Endothelial cell of hepatic sinusoid (primary cell): Measurements from ENCODE around the gene STRA6.

Experiments
- in situ Hi-C: cut with HindIII; loops from 2 replicates; pipeline ENCODE4 v1.10.0; 2017; ENCODE audit warnings: low sequenced_read_pairs

The STRA6 gene

DNA sequence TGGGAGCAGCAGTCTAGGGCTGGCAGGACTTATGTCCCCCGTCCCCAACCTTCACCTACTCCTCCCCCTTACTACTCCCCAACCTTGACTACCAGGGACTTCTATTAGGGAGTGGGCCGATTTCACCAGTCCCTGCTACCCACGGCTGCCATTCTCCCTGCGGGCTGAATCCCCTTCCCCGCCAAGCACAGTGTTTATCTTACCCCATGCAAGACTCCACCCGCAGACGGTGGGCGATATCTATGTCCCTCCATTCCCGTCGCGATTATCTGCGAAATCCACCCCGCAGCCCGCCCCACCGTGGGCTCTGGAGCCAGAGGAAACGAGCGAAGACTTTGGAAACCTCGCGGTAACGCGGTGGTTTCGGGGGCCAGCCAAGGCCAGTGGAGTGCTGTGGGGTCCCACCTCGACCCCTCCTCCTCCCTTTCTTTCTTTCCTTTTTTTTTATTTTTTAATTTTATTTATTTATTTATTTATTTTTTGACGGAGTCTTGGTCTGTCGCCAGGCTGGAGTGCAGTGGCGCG lies 67.5 kb downstream of the STRA6 start:
- in situ Hi-C loops = no loop called here

DNA sequence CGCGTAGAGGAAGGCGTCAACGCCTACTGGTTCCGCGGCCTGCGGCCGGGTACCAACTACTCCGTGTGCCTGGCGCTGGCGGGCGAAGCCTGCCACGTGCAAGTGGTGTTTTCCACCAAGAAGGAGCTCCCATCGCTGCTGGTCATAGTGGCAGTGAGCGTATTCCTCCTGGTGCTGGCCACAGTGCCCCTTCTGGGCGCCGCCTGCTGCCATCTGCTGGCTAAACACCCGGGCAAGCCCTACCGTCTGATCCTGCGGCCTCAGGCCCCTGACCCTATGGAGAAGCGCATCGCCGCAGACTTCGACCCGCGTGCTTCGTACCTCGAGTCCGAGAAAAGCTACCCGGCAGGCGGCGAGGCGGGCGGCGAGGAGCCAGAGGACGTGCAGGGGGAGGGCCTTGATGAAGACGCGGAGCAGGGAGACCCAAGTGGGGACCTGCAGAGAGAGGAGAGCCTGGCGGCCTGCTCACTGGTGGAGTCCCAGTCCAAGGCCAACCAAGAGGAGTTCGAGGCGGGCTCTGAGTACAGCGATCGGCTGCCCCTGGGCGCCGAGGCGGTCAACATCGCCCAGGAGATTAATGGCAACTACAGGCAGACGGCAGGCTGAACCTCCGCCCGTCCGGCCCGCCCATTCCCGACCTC lies 68.1 kb downstream of the STRA6 start:
- in situ Hi-C loops = no loop called here

DNA sequence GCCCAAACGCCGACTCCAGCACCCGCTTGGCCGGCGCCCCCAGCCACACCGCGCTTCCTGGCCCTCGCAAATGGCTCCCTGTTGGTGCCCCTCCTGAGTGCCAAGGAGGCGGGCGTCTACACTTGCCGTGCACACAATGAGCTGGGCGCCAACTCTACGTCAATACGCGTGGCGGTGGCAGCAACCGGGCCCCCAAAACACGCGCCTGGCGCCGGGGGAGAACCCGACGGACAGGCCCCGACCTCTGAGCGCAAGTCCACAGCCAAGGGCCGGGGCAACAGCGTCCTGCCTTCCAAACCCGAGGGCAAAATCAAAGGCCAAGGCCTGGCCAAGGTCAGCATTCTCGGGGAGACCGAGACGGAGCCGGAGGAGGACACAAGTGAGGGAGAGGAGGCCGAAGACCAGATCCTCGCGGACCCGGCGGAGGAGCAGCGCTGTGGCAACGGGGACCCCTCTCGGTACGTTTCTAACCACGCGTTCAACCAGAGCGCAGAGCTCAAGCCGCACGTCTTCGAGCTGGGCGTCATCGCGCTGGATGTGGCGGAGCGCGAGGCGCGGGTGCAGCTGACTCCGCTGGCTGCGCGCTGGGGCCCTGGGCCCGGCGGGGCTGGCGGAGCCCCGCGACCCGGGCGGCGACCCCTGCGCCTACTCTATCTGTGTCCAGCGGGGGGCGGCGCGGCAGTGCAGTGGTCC lies 68.7 kb downstream of the STRA6 start:
- in situ Hi-C loops = no loop called here

DNA sequence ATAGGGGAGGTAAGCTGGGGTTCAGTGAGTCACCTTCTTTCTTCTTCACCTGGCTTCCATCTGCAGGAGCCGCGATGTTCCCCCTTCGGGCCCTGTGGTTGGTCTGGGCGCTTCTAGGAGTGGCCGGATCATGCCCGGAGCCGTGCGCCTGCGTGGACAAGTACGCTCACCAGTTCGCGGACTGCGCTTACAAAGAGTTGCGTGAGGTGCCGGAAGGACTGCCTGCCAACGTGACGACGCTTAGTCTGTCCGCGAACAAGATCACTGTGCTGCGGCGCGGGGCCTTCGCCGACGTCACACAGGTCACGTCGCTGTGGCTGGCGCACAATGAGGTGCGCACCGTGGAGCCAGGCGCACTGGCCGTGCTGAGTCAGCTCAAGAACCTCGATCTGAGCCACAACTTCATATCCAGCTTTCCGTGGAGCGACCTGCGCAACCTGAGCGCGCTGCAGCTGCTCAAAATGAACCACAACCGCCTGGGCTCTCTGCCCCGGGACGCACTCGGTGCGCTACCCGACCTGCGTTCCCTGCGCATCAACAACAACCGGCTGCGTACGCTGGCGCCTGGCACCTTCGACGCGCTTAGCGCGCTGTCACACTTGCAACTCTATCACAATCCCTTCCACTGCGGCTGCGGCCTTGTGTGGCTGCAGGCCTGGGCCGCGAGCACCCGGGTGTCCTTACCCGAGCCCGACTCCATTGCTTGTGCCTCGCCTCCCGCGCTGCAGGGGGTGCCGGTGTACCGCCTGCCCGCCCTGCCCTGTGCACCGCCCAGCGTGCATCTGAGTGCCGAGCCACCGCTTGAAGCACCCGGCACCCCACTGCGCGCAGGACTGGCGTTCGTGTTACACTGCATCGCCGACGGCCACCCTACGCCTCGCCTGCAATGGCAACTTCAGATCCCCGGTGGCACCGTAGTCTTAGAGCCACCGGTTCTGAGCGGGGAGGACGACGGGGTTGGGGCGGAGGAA lies 69.6 kb downstream of the STRA6 start:
- in situ Hi-C loops = no loop called here

DNA sequence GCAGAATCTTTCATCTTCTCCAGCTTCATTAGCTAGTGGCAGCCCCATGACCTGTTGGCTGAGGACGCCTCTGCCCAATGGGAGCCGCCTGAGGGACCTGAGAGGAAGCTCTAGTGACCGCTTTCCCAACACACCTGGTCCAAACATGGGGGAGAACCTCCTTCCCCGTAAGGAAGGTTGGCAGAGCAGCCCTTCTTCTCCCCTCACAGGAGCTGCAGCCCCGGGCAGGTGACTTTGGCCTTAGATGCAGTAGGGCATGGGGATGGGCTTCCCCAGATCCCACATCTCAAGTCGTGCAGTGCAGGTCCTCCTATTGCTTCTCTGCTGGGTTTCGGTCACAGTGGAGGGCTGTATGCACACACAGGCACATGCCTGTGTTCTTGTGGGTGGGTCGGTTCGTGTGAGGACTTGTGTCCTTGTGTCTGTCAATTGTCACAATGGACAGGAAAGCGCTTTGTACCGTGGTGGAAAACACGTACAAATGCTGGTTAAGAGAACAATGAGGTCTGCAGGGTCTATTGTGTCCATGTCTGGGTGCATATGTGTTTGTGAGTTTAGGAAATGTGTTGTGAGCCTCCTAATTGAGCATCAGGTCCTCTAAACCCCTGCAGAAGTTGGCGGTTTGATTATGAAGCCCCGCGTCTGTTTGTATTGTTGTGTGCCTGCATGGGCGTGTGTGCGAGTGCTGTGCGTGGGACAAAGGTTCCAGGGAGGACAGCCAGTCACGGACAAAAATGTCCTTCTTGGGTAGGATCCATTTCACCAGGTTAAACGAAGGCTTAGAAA lies 70.8 kb downstream of the STRA6 start:
- in situ Hi-C loops = no loop called here

DNA sequence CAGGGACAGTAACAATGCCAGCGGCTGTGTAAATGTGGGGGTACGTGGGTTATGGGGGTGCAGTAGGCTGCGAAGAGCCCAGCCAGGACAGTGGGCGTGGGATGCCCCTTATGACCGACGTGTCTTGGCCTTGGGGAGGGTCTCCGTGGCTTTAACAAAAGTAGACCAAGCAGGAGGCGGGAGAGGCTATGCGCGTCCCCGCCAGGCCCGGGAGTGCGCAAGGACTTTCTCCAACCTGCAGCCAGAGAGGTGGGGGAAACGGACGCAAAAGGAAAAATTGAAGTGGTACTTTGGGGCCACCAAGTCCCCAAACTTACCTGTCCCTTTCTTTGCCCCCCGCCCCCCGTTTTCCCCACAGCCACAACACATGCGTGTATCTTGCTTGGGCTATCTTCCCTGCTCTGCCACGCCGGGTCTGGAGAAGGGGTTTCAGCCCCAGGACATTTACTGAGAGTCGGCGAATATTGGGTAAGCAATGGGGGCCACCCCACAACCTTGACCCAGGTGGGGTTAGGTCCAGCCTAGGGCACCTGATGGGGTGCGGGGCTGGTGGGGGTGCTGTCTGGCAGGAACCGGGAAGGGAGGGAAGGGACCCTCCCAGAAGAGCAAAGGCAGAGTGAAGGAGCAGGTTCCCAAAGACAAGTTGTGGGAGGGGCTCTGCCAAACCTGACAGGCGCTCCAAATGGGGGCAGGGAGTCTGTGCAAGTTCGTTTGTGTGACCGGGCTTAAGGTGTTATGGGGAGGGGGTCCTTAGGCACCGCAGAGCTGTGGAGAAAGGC lies 71.5 kb downstream of the STRA6 start:
- in situ Hi-C loops = no loop called here

DNA sequence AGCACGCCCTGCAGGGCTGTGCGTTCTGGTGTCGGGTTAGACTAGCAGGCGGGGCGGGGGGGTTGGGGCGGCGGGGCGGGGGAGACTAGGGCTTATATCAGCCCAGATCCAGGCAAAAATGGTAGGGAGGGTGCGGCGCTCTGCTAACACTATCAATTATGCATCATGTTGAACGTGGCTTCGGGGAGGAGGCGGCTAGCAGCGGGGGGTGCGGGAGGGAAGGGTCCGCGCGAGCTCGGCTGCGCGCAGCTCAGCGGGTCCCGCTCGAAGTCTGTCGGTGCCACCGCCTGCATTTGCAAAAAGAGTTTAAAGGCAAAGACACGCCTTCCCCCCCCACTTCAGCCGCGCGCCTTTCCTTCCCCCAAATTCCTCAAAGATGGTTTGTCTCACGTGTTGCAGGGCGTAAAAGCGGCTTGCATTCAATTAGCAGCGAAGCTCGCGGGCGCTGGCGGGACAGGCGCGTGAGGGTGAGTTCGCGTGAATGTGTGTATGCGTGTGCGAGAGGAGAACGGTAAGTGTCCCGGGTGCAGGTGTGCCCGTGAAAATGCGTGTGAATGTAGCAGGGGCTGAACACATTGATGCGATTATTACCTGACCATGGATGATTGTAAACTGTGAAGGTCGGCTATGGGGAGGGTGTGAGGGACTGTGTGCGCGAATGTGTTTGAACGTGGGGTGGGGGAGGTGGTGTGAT lies 72.3 kb downstream of the STRA6 start, which contains the start of gene ISLR2:
ISLR2 (plus strand) TSS at position 432 of the 694 bp plus-strand sequence. CDS start 2,169 bp downstream, outside the sequence.
- in situ Hi-C loops = no loop called here

DNA sequence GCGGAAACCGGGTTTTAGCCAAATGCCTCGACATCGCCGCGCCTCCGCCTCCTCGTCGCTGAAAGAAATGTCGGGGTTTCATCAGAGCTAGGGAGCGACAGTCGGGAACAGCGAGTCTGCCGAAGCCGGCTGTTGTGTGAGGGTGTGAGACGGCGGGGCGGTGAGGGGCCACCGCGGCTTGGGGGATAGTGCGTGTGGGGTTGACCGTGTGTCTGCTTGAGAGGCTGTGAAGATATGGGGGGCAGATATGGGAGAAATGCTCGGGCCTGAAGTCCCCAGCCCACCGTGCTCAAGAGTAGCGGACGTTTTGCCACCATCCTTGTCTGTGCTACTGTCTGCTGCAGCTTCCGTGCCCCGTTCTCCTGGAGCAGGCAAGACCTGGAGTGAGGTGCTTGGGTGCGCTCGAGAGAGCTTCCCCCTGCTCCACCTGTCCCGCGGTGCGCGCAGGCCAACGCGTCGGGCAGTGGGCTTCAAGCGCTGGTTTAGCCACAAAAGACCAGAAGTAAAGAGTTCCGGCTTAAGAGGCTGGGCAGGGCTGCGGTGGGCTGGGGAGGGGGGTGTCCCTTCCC lies 72.9 kb downstream of the STRA6 start:
- in situ Hi-C loops = loop anchor here (10.0 kb wide), 3 partner anchors 155 to 185 kb away; no protein-coding TSS in a partner anchor
